Measurements from ENCODE around the gene XPO1.

GRCh38 chr2:61493523-61493942, 44.6 kb downstream of the XPO1 start:
- TF ChIP-seq CTCF (IDR thresholded peaks at IDR 0.05) (no peak), POLR2AphosphoS5 (IDR thresholded peaks at IDR 0.05; ENCODE audit: insufficient read depth in 1 of 2, low read depth in 1 of 2) (no peak), POLR2A (IDR thresholded peaks at IDR 0.05) (no peak)

All from vagina (tissue), 2 donors.